ENCODE data around the gene LDLRAD4.

LDLRAD4 gene

GRCh38 chr18:13440277-13441248 is 222.0 kb downstream of the LDLRAD4 start:
- DNase-seq: no peak

- no peak for DNase-seq
Measured at GRCh38 chr18:13441736-13442135, 223.2 kb downstream of the LDLRAD4 start.

GRCh38 chr18:13442451-13442850 is 223.9 kb downstream of the LDLRAD4 start:
- DNase-seq: no peak

GRCh38 chr18:13443552-13443951 is 225.0 kb downstream of the LDLRAD4 start:
- DNase-seq: no peak

GRCh38 chr18:13444430-13445240 is 226.1 kb downstream of the LDLRAD4 start:
- no peak for DNase-seq

- no peak for DNase-seq
Measured at GRCh38 chr18:13445241-13445897, 226.8 kb downstream of the LDLRAD4 start.

GRCh38 chr18:13446024-13446423 is 227.5 kb downstream of the LDLRAD4 start:
- no peak for DNase-seq

- DNase-seq: no peak
Measured at GRCh38 chr18:13446610-13447461, 228.3 kb downstream of the LDLRAD4 start.

- no peak for DNase-seq
Measured at GRCh38 chr18:13447621-13448334, 229.2 kb downstream of the LDLRAD4 start.

- DNase-seq: no peak
Measured at GRCh38 chr18:13448335-13448795, 229.8 kb downstream of the LDLRAD4 start.

GRCh38 chr18:13449651-13450050 is 231.1 kb downstream of the LDLRAD4 start:
- no peak for DNase-seq

GRCh38 chr18:13450289-13451212 is 232.0 kb downstream of the LDLRAD4 start:
- no peak for DNase-seq

- no peak for DNase-seq
Measured at GRCh38 chr18:13451213-13451540, 232.6 kb downstream of the LDLRAD4 start.

- DNase-seq: peak; percentile 37
Measured at GRCh38 chr18:13451661-13452387, 233.3 kb downstream of the LDLRAD4 start.

- DNase-seq: no peak
Measured at GRCh38 chr18:13452388-13452811, 233.8 kb downstream of the LDLRAD4 start.

GRCh38 chr18:13452871-13453680 is 234.5 kb downstream of the LDLRAD4 start:
- DNase-seq: no peak

GRCh38 chr18:13453714-13454113 is 235.2 kb downstream of the LDLRAD4 start:
- no peak for DNase-seq

GRCh38 chr18:13454363-13455150 is 236.0 kb downstream of the LDLRAD4 start:
- no peak for DNase-seq

Data from hematopoietic multipotent progenitor cell treated with erythropoietin and hydrocortisone succinate and interleukin-3 and kit ligand, for 4 days (in vitro differentiated cells).